Stimulated activated CD4-positive, alpha-beta T cell treated with anti-CD3 and anti-CD28 coated beads, TNF-alpha, amount 100 ng/mL, for 48 hours (primary cell): ENCODE data around the gene TMCO6.

Experiments used
- DNase-seq, 3 donors: peaks; one replicate each; pipeline ENCODE4 v3.0.0-alpha.2; 2020; ENCODE audit warnings: low read depth in 3 of 3

TMCO6 gene

DNA sequence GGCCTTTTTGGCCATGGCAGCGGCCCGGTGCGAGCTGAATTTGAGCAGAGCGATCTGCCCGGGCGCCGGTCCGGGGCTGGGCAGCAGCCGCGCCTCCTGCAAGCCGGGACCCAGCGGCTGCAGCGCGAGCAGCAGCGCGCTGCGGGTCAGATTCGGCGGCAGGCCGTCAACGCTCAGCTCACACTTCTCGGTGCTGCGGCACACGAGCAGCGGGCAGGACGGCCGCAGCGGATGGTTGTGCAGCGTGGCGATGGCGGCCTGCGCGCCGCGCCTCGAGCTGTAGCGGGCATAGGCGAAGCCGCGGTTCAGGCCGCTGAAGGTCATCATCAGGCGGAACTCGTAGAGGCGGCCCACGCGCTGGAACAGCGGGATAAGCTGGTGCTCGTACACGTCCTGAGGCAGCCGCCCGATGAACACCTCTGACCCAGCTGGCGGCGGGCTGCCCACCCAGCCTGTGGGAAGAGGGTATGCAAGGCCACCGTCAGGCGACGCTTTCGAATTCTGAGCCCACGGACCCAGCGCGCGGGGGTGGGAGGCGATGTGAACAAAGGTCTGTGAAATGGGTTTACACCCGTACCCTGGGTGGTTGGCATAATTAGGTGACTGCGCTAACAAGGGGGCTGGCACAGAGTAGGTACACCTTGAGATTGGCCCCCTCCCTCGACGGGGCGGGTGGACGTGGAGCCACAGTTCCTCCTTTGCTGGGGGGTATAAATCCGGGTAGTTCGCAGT lies 33.4 kb downstream of the TMCO6 start:
- no peak for DNase-seq

DNA sequence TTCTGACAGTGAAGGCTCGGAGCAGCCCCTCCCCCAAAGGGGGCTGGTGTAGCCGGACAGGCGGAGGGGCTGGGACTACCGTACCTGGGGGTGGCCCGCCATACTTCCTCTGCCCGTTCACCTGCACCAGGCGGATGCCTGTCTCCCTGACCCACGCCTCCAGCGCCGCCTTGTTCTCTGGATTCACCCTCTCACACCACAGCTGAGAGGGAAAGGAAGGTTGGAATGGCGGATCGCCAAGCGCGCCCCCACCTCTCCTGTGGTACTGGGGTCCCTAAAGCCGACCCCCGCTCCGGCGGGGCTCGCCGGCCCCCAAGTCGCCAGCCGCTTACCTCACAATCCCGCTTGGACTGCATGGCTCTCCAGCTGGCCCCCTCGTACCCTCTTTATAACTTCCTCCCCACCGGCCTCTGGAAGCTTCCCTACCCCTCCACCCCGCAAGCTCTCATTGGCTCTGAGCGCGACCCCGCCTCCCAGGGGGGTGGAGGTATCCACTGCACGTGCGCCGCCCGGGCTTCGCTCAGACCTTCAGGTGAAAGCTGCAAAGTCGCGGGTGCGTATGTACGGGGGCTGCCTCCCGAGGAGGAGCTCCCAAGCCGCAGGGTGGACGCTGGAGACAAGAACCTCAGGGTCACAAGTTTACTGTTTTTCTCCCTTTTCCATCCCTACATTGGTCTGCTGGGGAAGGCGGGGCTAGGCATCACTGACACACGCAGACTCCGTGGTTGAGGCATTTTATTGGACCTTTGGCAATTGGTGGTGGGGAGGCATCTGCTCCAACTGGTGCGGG lies 34.1 kb downstream of the TMCO6 start, which contains the start of gene DND1:
TSS of gene DND1 (minus strand) at position 390 of the 790 bp plus-strand sequence. CDS start at position 356, 34 bp downstream.
- DNase-seq: no peak

DNA sequence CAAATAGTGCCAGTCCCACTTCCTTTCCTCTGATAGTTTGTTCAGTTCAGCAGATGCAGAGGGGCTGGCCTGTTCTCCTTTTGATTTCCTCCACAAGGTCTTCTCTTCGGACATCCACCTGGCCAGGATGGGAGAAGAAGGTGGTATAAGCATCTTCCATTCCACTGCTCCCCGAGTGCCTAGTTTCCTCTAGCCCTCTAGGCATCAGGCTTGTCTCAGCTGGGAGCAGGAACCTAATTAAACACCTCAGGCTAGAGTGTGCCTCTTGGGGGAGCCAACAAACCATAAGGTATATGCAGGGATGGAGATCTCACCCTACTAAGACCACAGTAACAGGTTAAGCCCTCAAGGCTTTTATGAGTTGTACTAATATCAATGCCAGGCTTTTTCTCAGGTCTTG lies 35.0 kb downstream of the TMCO6 start:
- DNase-seq: no peak

DNA sequence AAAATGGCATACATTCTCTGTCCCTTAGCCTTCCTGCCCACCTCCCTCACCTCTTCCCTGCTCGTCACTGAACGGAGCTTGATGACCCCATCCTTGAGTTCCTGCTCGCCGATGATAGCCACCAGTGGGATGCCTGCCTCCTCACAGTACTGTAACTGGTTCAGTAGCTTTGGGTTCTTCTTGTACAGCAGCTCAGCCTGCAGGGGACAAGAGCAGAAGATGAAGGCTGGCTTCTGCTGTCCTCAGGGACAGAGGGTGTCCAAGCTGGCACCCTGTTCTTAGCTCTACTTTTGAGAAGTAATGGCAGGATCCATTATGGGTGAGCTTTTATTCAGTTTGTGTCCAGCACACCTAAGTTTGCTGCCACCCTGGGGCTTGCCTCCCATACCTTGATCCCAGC lies 35.4 kb downstream of the TMCO6 start:
- DNase-seq: no peak

DNA sequence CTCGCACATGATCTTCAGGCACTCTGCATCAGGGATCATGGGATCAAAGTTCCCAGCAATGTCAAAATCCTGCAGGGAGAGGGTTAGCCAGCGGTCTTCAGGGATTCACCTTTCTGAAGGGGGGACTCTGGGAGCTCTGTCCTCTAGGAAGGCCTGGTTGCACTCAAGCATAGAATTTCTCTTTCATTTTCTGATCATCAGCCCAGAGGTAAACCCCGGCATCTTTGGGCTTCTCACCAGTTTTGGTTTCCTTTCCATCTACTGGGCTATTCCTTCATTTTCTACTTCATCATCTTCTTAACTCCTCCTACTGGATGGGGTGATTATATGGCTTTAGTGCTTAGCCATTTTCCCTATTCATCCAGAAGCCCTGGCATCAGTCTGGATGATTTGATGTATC lies 38.7 kb downstream of the TMCO6 start:
- no peak for DNase-seq

DNA sequence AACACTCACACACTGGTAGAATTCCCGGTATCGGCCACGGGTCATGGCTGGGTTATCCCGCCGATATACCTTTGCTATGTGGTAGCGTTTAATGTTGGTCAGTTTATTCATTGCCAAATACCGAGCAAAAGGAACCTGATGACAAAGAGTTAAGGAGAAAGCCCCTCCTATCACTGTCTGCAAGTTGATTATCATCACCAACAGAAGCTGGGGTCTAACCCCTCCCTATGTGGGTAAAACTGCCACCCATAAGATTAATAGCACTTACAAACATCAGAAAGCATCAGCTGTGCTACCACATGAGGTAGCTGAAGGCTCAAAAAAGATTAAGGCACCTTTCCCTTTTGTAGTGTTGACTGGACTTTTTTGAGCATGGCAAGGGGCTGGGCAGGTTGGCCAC lies 39.7 kb downstream of the TMCO6 start:
- no peak for DNase-seq

DNA sequence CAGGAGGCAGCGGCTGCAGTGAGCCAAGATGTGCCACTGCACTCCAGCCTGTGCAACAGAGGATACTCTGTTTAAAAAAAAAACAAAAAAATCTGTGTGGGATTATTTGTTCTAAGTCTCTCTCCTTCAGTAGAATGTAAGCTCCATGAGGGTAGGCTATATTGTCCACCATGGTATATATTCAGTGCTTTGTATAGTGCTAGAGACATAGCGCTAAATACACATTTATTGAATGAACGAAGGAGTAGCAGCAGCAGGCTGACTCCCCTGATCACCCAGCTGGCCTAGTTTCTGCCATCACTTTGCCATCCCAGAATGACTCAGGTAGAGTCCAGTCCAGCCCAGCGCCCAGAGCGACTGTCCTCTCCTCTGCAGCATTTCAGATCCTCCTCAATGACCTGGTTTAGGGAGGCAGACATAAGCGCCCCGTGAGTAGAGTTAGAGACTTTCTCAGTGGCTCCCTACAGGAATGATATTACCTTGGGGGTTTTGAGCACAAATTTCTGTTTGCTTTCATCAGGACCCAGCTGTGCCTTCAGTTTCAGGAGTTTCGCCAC lies 51.2 kb downstream of the TMCO6 start:
- DNase-seq: no peak

DNA sequence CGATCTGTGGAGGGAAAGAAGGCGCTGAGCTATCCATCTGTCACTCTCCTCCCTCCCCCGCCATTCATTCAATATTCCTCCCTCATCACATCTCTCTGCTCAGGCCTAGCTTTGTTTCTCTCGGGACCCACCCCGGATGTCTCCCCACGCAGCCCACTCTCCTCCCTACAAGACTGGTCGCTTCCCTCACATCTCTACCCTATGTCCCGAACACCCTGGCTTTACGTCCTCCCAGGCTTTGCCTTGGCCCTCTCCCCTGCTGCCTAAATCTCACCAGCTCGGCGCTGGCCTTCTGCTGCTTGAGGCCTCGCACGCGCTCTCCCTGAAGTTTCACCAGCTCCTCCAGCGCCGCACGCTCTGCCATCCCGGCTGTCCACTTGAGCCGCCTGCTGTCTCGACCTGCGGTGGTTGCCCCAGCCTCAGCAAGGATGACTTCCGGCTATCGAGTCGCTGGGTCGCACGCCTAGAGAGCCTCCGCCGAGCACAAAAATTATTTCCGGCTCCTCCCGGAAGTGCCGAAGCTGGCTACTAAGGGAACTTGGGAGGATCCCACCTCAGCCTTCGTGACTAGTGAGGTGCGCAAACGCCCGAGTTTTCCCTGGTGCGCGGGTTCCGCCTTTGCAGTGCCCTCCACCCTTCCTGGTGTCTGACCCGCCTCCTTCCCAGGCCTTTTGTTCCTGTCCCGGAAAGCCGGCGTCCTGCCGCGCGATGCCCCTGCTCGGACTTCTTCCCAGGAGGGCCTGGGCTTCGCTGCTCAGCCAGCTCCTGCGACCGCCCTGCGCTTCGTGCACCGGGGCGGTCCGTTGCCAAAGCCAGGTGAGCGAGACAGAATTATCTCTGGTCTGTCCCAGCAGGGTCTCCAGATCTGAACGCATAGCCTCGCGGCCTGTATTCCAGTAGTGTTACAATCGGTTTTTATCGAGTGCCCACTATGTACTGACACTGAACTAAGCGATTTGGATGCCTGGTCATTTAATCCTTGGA lies 52.0 kb downstream of the TMCO6 start, which contains the start of the genes HARS1 and HARS2:
TSS of gene HARS1 (minus strand) at position 430 of the 984 bp plus-strand sequence. CDS start at position 364, 66 bp downstream.
TSS of gene HARS2 (plus strand) at position 515 of the 984 bp plus-strand sequence. CDS start at position 709, 194 bp downstream.
- peak; percentile 75 to 85 (median 77) for DNase-seq

DNA sequence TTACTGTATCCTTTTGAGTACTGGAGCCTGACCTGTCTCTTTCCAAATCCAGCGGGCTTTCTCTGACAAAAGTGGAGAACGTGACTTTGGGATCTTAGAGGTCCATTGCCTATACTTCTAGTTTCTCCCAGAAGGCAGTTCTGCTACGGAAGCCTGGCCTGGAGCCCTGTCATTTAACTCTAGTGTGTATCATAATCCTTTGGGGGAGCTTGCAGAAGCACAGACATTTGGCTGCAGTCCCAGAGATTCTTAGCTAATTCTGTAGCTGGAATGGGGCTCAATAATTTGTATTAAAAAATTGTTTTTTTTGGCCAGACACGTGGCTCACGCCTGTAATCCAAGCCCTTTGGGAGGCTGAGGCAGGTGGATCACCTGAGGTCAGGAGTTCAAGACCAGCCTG lies 55.0 kb downstream of the TMCO6 start:
- DNase-seq: no peak
